Heart right ventricle (tissue), 16 donors: ENCODE results near the gene HDAC9. TPM values are rescaled to one million over a fixed set of nuclear protein-coding genes. Genes with fewer than 3 reads are reported as not detected.

Experiments
- ATAC-seq, 8 donors: fragments of 200-7000 bp; cut with Tn5 transposase; one replicate each; pipeline ENCODE4 v1.9.1; 2020; ENCODE audit warnings: mild to moderate bottlenecking in 8 of 8, moderate library complexity in 8 of 8, moderate number of reproducible peaks in 1 of 8
- DNase-seq, 2 donors: peaks; one replicate each; pipeline ENCODE4 v3.0.0-alpha.2; 2020
- H3K27ac ChIP-seq, 10 donors: fragments of 200-600 bp; sonication (generic) in 2 of 10; one replicate each; pipeline versions ENCODE4 v1.5.0 to v1.8.0; 2020 to 2022; ENCODE audit warnings: mild to moderate bottlenecking in 3 of 10
- H3K27me3 ChIP-seq, 7 donors: fragments of 200-600 bp; one replicate each; pipeline ENCODE4 v1.8.0; 2021 to 2022; ENCODE audit warnings: mild to moderate bottlenecking in 2 of 7
- H3K36me3 ChIP-seq, 9 donors: fragments of 200-600 bp; sonication (generic) in 1 of 9; one replicate each; pipeline versions ENCODE4 v1.5.0 to v1.8.0; 2020 to 2022; ENCODE audit warnings: mild to moderate bottlenecking in 2 of 9
- H3K4me1 ChIP-seq, 9 donors: fragments of 200-600 bp; sonication (generic) in 1 of 9; one replicate each; pipeline versions ENCODE4 v1.5.0 to v1.8.0; 2020 to 2022; ENCODE audit warnings: mild to moderate bottlenecking in 4 of 9
- H3K4me3 ChIP-seq, 10 donors: fragments of 200-600 bp; sonication (generic) in 2 of 10; one replicate each; pipeline versions ENCODE4 v1.5.0 to v1.8.0; 2020 to 2022; ENCODE audit warnings: mild to moderate bottlenecking in 7 of 10, moderate library complexity in 2 of 10
- H3K9me3 ChIP-seq, 11 donors: fragments of 200-600 bp in 10 of 11; sonication (generic) in 2 of 11; one replicate each; pipeline versions ENCODE4 v1.5.0 to v1.8.0; 2013 to 2022; ENCODE audit warnings: mild to moderate bottlenecking in 2 of 11, control low read depth in 1 of 11, moderate library complexity in 1 of 11
- WGBS, 2 donors: extraction: QIAGEN DNeasy Blood & Tissue Kit; methylation state at CpG; one replicate each; pipeline ENCODE4 v1.1.7; 2013; ENCODE audit warnings: inconsistent platforms in 1 of 2; 5-methylcytosine and 5-hydroxymethylcytosine counted together
- intact Hi-C, 10 donors: fragments of 100-400 bp; cut with DNase I; formaldehyde crosslinking; loops; one replicate each; pipeline versions ENCODE4 v1.11.1 to v1.14.2; 2022
- polyA plus RNA-seq, 2 donors: library from polyadenylated mRNA; stranded (reverse); fragments of 200-250 nt; gene quantifications; one replicate each; pipeline ENCODE4 v1.2.3, GENCODE V29; 2013
- total RNA-seq, 10 donors: library from RNA; stranded (reverse); fragmentation: NEBNext Ultra II Directional in 3 of 10; extraction: Animal tissue kit (Norgen Biotek cat#: 25700) in 3 of 10; gene quantifications; one replicate each; pipeline versions ENCODE4 v1.2.1 to v1.2.4, GENCODE V29; 2021 to 2023
- TF ChIP-seq, protein P1 (sequence below), 9 donors: fragments of 200-600 bp; sonication (generic) in 2 of 9; IDR thresholded peaks; one replicate each; pipeline versions ENCODE4 v1.5.0 to v1.8.0; 2021 to 2022; ENCODE audit warnings: antibody characterized with exemption in 9 of 9, mild to moderate bottlenecking in 5 of 9, moderate library complexity in 1 of 9
- donor health status: Arrhythmogenic right ventricular cardiomyopathy.
- donor health status: ischemic (EF 13 %, LVEDD 7.1; RV severe dilation, severe dysfunction).
- donor health status: healthy with polysubstance abuse.
- donor health status: DM: no; HTN: yes; CAD: no.
- donor health status: DM: no; HTN: no; CAD: no.
- donor health status: ischemic (EF 25% LVEDD 6.9; RV normal size, moderate dysfunction).
- donor health status: ischemic (EF 25% LVEDD 5.7; RV mildly dilated, moderate dysfunction).
- donor health status: healthy.
- donor health status: DM: yes; HTN: yes; CAD: no.
- donor health status: Ischemic cardiomyopathy.
- donor health status: ischemic (EF 35%, LVEDD 5.7; RV mildly dilated, moderate dysfunction).
- donor health status: nonischemic (EF 11% LVEDD 7.7; RV severe dilation, severe dysfunction).
- donor health status: DM: yes; HTN: yes; CAD: no.
- donor health status: PGD.
- donor health status: ischemic (EF 29% LVEDD 5.4; RV normal size, mild dysfunction).
- donor health status: nonischemic (EF 23%, LVEDD 6.1; RV moderate dilation, normal function).

HDAC9 gene
- total and polyA plus RNA-seq, 12 donors: 1.9 to 66.1 (median 38.6) TPM

- no peak for DNase-seq
- TF ChIP-seq, protein P1, sequence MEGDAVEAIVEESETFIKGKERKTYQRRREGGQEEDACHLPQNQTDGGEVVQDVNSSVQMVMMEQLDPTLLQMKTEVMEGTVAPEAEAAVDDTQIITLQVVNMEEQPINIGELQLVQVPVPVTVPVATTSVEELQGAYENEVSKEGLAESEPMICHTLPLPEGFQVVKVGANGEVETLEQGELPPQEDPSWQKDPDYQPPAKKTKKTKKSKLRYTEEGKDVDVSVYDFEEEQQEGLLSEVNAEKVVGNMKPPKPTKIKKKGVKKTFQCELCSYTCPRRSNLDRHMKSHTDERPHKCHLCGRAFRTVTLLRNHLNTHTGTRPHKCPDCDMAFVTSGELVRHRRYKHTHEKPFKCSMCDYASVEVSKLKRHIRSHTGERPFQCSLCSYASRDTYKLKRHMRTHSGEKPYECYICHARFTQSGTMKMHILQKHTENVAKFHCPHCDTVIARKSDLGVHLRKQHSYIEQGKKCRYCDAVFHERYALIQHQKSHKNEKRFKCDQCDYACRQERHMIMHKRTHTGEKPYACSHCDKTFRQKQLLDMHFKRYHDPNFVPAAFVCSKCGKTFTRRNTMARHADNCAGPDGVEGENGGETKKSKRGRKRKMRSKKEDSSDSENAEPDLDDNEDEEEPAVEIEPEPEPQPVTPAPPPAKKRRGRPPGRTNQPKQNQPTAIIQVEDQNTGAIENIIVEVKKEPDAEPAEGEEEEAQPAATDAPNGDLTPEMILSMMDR (IDR thresholded peaks at IDR 0.05): peak; percentile 43 to 80 (median 73)
- Histone ChIP-seq H3K27ac (no peak overlapping the region), H3K4me1 (no peaks in the 10 kb centered on the region), H3K4me3 (no peak overlapping the region), H3K27me3 (no peaks in the 10 kb centered on the region), H3K9me3 (peaks cover 0 to 38% (median 9%) of the 10 kb centered on the region in 11 donors), H3K36me3 (no peaks in the 10 kb centered on the region)
- WGBS, 2 donors: 68 to 69% methylated on average over 7 of the region's 7 CpGs
- no peak for ATAC-seq
- intact Hi-C loops: loop anchor here in 4 of 10 donors (10.0 kb wide), 3 partner anchors 107 to 697 kb away; no protein-coding TSS in a partner anchor
These were observed 556.3 kb downstream of the HDAC9 start for GRCh38 chr7:19051767-19052375.
